Measurements from ENCODE around the gene COX6A1. TPM values are rescaled to one million over a fixed set of nuclear protein-coding genes. Genes with fewer than 3 reads are reported as not detected.

COX6A1 gene
- total and polyA plus RNA-seq, 2 of the 13 experiments (the other 11 are each of a cell fraction or from before 2014, with no cell fraction given), result 542 to 673 TPM

- no peak for TF ChIP-seq NRL (CRISPR knock-in tag; IDR thresholded peaks at IDR 0.05; ENCODE audit: borderline replicate concordance)
- no peak for TF ChIP-seq BRF2 (CRISPR knock-in tag; IDR thresholded peaks at IDR 0.05)
- no peak for TF ChIP-seq TSC22D2 (CRISPR knock-in tag; IDR thresholded peaks at IDR 0.05; ENCODE audit: borderline replicate concordance)
- no peak for TF ChIP-seq ZNF263 (CRISPR knock-in tag; IDR thresholded peaks at IDR 0.05)
- no peak for TF ChIP-seq MEIS2 (CRISPR knock-in tag; IDR thresholded peaks at IDR 0.05)
- no peak for TF ChIP-seq ZNF713 (CRISPR knock-in tag; IDR thresholded peaks at IDR 0.05)
- no peak for TF ChIP-seq BRD4 (CRISPR knock-in tag; IDR thresholded peaks at IDR 0.05)
- no peak for TF ChIP-seq AHR (CRISPR knock-in tag; IDR thresholded peaks at IDR 0.05)
Observed at GRCh38 chr12:120472521-120472920, 34.6 kb downstream of the COX6A1 start (continued).

GRCh38 chr12:120473807-120474615, 36.1 kb downstream of the COX6A1 start:
- in situ Hi-C loops (cut with HindIII; ENCODE audit: extremely low pct_ligation_motif_present, low pct_unique_long_range_greater_than_20kb), result no loop called here
- DNase-seq (ENCODE audit: low spot score), result no peak
- H3K9me3 ChIP-seq (ENCODE audit: low read length), result no peaks in the 10 kb centered on the region
- no peak for TF ChIP-seq RCOR2 (CRISPR knock-in tag; IDR thresholded peaks at IDR 0.05)
- TF ChIP-seq HDAC1 (CRISPR knock-in tag; IDR thresholded peaks at IDR 0.05), result no peak
- TF ChIP-seq ZNF282 (IDR thresholded peaks at IDR 0.05; ENCODE audit: partially characterized antibody), result no peak
- no peak for TF ChIP-seq RBM39 (IDR thresholded peaks at IDR 0.05; ENCODE audit: low read depth, low read length, poor library complexity, severe bottlenecking)
- TF ChIP-seq ZNF687 (CRISPR knock-in tag; IDR thresholded peaks at IDR 0.05), result no peak
- TF ChIP-seq STAT5B (CRISPR knock-in tag; IDR thresholded peaks at IDR 0.05), result no peak
- TF ChIP-seq ZFP36L2 (CRISPR knock-in tag; IDR thresholded peaks at IDR 0.05), result no peak
- no peak for TF ChIP-seq ZNF432 (CRISPR knock-in tag; IDR thresholded peaks at IDR 0.05; ENCODE audit: borderline replicate concordance)
- TF ChIP-seq PHF5A (CRISPR knock-in tag; IDR thresholded peaks at IDR 0.05; ENCODE audit: low read depth, unreplicated experiment), result no peak
- no peak overlapping the region for H3K9ac ChIP-seq (ENCODE audit: insufficient read depth, low read depth, low read length)
- WGBS (ENCODE audit: low lambda C conversion rate), result 93% methylated on average over 6 of the region's 6 CpGs
- no peaks in the 10 kb centered on the region for H4K20me1 ChIP-seq (ENCODE audit: insufficient read depth, low read length)
- POLR2A ChIA-PET, result interaction anchor here (1.1 to 1.2 kb wide), 2 partner anchors 22 to 158 kb away, joined by 4 to 6 read pairs; partner anchors contain the start of gene DYNLL1
- ATAC-seq, result no peak
- CTCF ChIA-PET (ENCODE audit: low intra/inter-chr PET ratio, low total read pairs), result no interaction called here
- intact Hi-C loops (cut with micrococcal nuclease; ENCODE audit: unreplicated experiment), result no loop called here
- H3K4me3 ChIP-seq (replicated peaks in 1 of 3; ENCODE audit: insufficient read depth in 1 of 3, low read depth in 2 of 3, low read length in 3 of 3), result no peak overlapping the region
- no peaks in the 10 kb centered on the region for H3K36me3 ChIP-seq (replicated peaks in 1 of 2; ENCODE audit: control insufficient read depth in 1 of 2, insufficient read depth in 2 of 2, low read length in 2 of 2)
- H2AFZ ChIP-seq (ENCODE audit: low read length), result no peak overlapping the region
- H3K27me3 ChIP-seq (ENCODE audit: control insufficient read depth in 1 of 2, insufficient read depth in 2 of 2, low read length in 2 of 2), result no peaks in the 10 kb centered on the region; a peak in 1 of 5 replicates
- peaks cover 40% of the 10 kb centered on the region for H3K4me1 ChIP-seq (ENCODE audit: insufficient read depth, low read length)
- H3K4me2 ChIP-seq (ENCODE audit: low read depth, low read length), result no peak overlapping the region
- BruUV-seq (replicated peaks), result no TSS peak
- peaks cover 8% of the 10 kb centered on the region for H3K79me2 ChIP-seq (ENCODE audit: insufficient read depth, low read length)
- H3K27ac ChIP-seq (ENCODE audit: extremely low read length, insufficient read depth, low read length), result no peak overlapping the region
- no peak for FAIRE-seq

Measured in HepG2 (cell line).